Heart right ventricle (tissue), 16 donors: ENCODE data around the gene TUT1. TPM values are rescaled to one million over a fixed set of nuclear protein-coding genes. Genes with fewer than 3 reads are reported as not detected.

Source experiments
- ATAC-seq, 8 donors: fragments of 200-7000 bp; cut with Tn5 transposase; one replicate each; pipeline ENCODE4 v1.9.1; 2020; ENCODE audit warnings: mild to moderate bottlenecking in 8 of 8, moderate library complexity in 8 of 8, moderate number of reproducible peaks in 1 of 8
- DNase-seq, 2 donors: peaks; one replicate each; pipeline ENCODE4 v3.0.0-alpha.2; 2020
- H3K27ac ChIP-seq, 10 donors: fragments of 200-600 bp; sonication (generic) in 2 of 10; one replicate each; pipeline versions ENCODE4 v1.5.0 to v1.8.0; 2020 to 2022; ENCODE audit warnings: mild to moderate bottlenecking in 3 of 10
- H3K27me3 ChIP-seq, 7 donors: fragments of 200-600 bp; one replicate each; pipeline ENCODE4 v1.8.0; 2021 to 2022; ENCODE audit warnings: mild to moderate bottlenecking in 2 of 7
- H3K36me3 ChIP-seq, 9 donors: fragments of 200-600 bp; sonication (generic) in 1 of 9; one replicate each; pipeline versions ENCODE4 v1.5.0 to v1.8.0; 2020 to 2022; ENCODE audit warnings: mild to moderate bottlenecking in 2 of 9
- H3K4me1 ChIP-seq, 9 donors: fragments of 200-600 bp; sonication (generic) in 1 of 9; one replicate each; pipeline versions ENCODE4 v1.5.0 to v1.8.0; 2020 to 2022; ENCODE audit warnings: mild to moderate bottlenecking in 4 of 9
- H3K4me3 ChIP-seq, 10 donors: fragments of 200-600 bp; sonication (generic) in 2 of 10; one replicate each; pipeline versions ENCODE4 v1.5.0 to v1.8.0; 2020 to 2022; ENCODE audit warnings: mild to moderate bottlenecking in 7 of 10, moderate library complexity in 2 of 10
- H3K9me3 ChIP-seq, 11 donors: fragments of 200-600 bp in 10 of 11; sonication (generic) in 2 of 11; one replicate each; pipeline versions ENCODE4 v1.5.0 to v1.8.0; 2013 to 2022; ENCODE audit warnings: mild to moderate bottlenecking in 2 of 11, control low read depth in 1 of 11, moderate library complexity in 1 of 11
- CTCF ChIP-seq, 9 donors: fragments of 200-600 bp; sonication (generic) in 2 of 9; IDR thresholded peaks; one replicate each; pipeline versions ENCODE4 v1.5.0 to v1.8.0; 2021 to 2022; ENCODE audit warnings: antibody characterized with exemption in 9 of 9, mild to moderate bottlenecking in 5 of 9, moderate library complexity in 1 of 9
- WGBS, 2 donors: extraction: QIAGEN DNeasy Blood & Tissue Kit; methylation state at CpG; one replicate each; pipeline ENCODE4 v1.1.7; 2013; ENCODE audit warnings: inconsistent platforms in 1 of 2; 5-methylcytosine and 5-hydroxymethylcytosine counted together
- intact Hi-C, 10 donors: fragments of 100-400 bp; cut with DNase I; formaldehyde crosslinking; loops; one replicate each; pipeline versions ENCODE4 v1.11.1 to v1.14.2; 2022
- polyA plus RNA-seq, 2 donors: library from polyadenylated mRNA; stranded (reverse); fragments of 200-250 nt; gene quantifications; one replicate each; pipeline ENCODE4 v1.2.3, GENCODE V29; 2013
- total RNA-seq, 10 donors: library from RNA; stranded (reverse); fragmentation: NEBNext Ultra II Directional in 3 of 10; extraction: Animal tissue kit (Norgen Biotek cat#: 25700) in 3 of 10; gene quantifications; one replicate each; pipeline versions ENCODE4 v1.2.1 to v1.2.4, GENCODE V29; 2021 to 2023
- donor health status: Arrhythmogenic right ventricular cardiomyopathy.
- donor health status: ischemic (EF 13 %, LVEDD 7.1; RV severe dilation, severe dysfunction).
- donor health status: healthy with polysubstance abuse.
- donor health status: DM: no; HTN: yes; CAD: no.
- donor health status: DM: no; HTN: no; CAD: no.
- donor health status: ischemic (EF 25% LVEDD 6.9; RV normal size, moderate dysfunction).
- donor health status: ischemic (EF 25% LVEDD 5.7; RV mildly dilated, moderate dysfunction).
- donor health status: healthy.
- donor health status: DM: yes; HTN: yes; CAD: no.
- donor health status: Ischemic cardiomyopathy.
- donor health status: ischemic (EF 35%, LVEDD 5.7; RV mildly dilated, moderate dysfunction).
- donor health status: nonischemic (EF 11% LVEDD 7.7; RV severe dilation, severe dysfunction).
- donor health status: DM: yes; HTN: yes; CAD: no.
- donor health status: PGD.
- donor health status: ischemic (EF 29% LVEDD 5.4; RV normal size, mild dysfunction).
- donor health status: nonischemic (EF 23%, LVEDD 6.1; RV moderate dilation, normal function).

The TUT1 gene
- total and polyA plus RNA-seq, 12 donors, result 8.2 to 19.2 (median 12.3) TPM

DNA sequence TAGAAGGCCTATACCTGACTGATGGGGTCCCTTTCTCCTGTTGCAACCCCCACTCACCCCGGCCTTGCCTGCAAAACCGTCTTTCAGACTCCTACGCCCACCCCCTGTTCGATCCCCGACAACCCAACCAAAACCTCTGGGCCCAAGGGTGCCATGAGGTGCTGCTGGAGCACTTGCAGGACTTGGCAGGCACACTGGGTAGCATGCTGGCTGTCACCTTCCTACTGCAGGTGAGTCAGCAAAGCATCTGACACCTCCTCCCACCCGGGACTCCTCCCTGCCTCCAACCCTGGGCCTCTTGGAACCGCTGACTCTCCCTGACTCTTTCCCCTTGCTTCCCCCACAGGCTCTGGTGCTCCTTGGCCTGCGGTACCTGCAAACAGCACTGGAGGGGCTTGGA, 23.0 kb upstream of the TUT1 start:
- no peak for TF ChIP-seq CTCF (IDR thresholded peaks at IDR 0.05)
- ATAC-seq (no peak), DNase-seq (no peak)
- H3K27me3 ChIP-seq, result no peaks in the 10 kb centered on the region
- H3K36me3 ChIP-seq, result peaks cover 0 to 57% (median 10%) of the 10 kb centered on the region in 9 donors
- peak overlapping the region in 4 of 10 donors; percentile 96 to 98 (median 98) for H3K27ac ChIP-seq
- peaks cover 9 to 32% (median 26%) of the 10 kb centered on the region in 9 donors for H3K4me1 ChIP-seq
- no peaks in the 10 kb centered on the region for H3K9me3 ChIP-seq
- 80 to 82% methylated on average over 8 of the region's 8 CpGs for WGBS, 2 donors
- intact Hi-C loops, result loop anchor here in 1 of 10 donors (5.0 kb wide), 1 partner anchor 38 kb away; the partner anchor contains the start of gene INTS5
- H3K4me3 ChIP-seq, result no peak overlapping the region

DNA sequence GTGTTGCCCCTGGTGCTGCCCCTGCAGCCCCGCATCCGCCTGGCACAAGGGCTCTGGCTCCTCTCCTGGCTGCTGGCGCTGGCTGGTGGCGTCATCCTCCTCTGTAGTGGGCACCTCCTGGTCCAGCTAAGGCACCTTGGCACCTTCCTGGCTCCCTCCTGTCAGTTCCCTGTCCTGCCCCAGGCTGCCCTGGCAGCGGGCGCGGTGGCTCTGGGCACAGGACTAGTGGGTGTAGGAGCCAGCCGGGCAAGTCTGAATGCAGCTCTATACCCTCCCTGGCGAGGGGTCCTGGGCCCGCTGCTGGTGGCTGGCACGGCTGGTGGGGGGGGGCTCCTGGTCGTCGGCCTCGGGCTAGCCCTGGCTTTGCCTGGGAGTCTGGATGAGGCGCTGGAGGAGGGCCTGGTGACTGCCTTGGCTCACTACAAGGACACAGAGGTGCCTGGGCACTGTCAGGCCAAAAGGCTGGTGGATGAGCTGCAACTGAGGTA, 22.0 kb upstream of the TUT1 start:
- ATAC-seq (peak in 4 of 8 donors; percentile 2 to 11 (median 6)), DNase-seq (no peak)
- Histone ChIP-seq H3K27ac (peak overlapping the region; percentile 91 to 98 (median 96)), H3K36me3 (peaks cover 0 to 62% (median 10%) of the 10 kb centered on the region in 9 donors), H3K27me3 (no peaks in the 10 kb centered on the region), H3K4me3 (peak overlapping the region in 8 of 10 donors; percentile 65 to 93 (median 76)), H3K9me3 (no peaks in the 10 kb centered on the region), H3K4me1 (peaks cover 9 to 36% (median 27%) of the 10 kb centered on the region in 9 donors)
- intact Hi-C loops, result loop anchor here in 1 of 10 donors (5.0 kb wide), 1 partner anchor 39 kb away; the partner anchor contains the start of gene INTS5
- 56 to 57% methylated on average over 15 of the region's 15 CpGs for WGBS, 2 donors
- TF ChIP-seq CTCF (IDR thresholded peaks at IDR 0.05), result no peak

- Histone ChIP-seq H3K27me3 (no peaks in the 10 kb centered on the region), H3K9me3 (no peaks in the 10 kb centered on the region), H3K27ac (peak within 1 kb of the TSS; percentile 91 to 98 (median 96)), H3K4me3 (peak within 1 kb of the TSS; percentile 65 to 93 (median 76)), H3K4me1 (peaks cover 9 to 42% (median 27%) of the 10 kb centered on the region in 9 donors), H3K36me3 (peaks cover 0 to 62% (median 10%) of the 10 kb centered on the region in 9 donors)
- intact Hi-C loops, result loop anchor here in 2 of 10 donors (1.0 to 5.0 kb wide), 2 partner anchors 11 to 40 kb away; partner anchors contain the start of genes INTS5 (in 1 of the 2) and MTA2 (in 1 of the 2)
- TF ChIP-seq CTCF (IDR thresholded peaks at IDR 0.05), result peak; percentile 81 to 98 (median 92)
- DNase-seq (peak; percentile 92 to 93), ATAC-seq (peak; percentile 87 to 94 (median 90))
- WGBS, 2 donors, result 2 to 3% methylated on average over 63 to 87 of the region's 91 CpGs
Observed at GRCh38 chr11:62612366-62613290, 21.3 kb upstream of the TUT1 start, which contains the start of the genes EML3 and ROM1. Gene EML3, minus strand, starts transcription at chr11:62612775. Its CDS starts 318 bp downstream, at chr11:62612457. Gene ROM1, plus strand, starts transcription at chr11:62613257. Its CDS starts 25 bp downstream, at chr11:62613282.
